ENCODE measurements around the gene MYOD1. TPM values are rescaled to one million over a fixed set of nuclear protein-coding genes. Genes with fewer than 3 reads are reported as not detected.

Gene MYOD1
- total and polyA plus RNA-seq, 2 of the 13 experiments (the other 11 are each of a cell fraction or from before 2014, with no cell fraction given) = not detected

GRCh38 chr11:17686231-17686980, 33.0 kb upstream of the MYOD1 start (continued):
- TF ChIP-seq ZNF318 (CRISPR knock-in tag; IDR thresholded peaks at IDR 0.05) (no peak), RXRB (CRISPR knock-in tag; IDR thresholded peaks at IDR 0.05; ENCODE audit: borderline replicate concordance) (no peak), ATF6 (CRISPR knock-in tag; conservative IDR thresholded peaks at IDR 0.05) (no peak)
